Mononuclear cell (primary cell): Measurements from ENCODE around the gene TRPC3. TPM values are rescaled to one million over a fixed set of nuclear protein-coding genes. Genes with fewer than 3 reads are reported as not detected.

Experiments
- H3K27me3 ChIP-seq: 2 replicates; pipeline ENCODE4 v1.6.0; 2011; ENCODE audit warnings: low read length, control low read depth; ENCODE audit not compliant: insufficient read depth
- H3K4me1 ChIP-seq: 2 replicates; pipeline ENCODE4 v1.5.1; 2011; ENCODE audit warnings: mild to moderate bottlenecking, low read length, control low read depth; ENCODE audit not compliant: insufficient read depth
- H3K4me3 ChIP-seq: 2 replicates; pipeline ENCODE4 v1.5.1; 2011; ENCODE audit warnings: mild to moderate bottlenecking, low read length, moderate library complexity
- H3K9me3 ChIP-seq: 2 replicates; pipeline ENCODE4 v1.5.1; 2011; ENCODE audit warnings: low read depth, mild to moderate bottlenecking, control low read depth, low read length
- total RNA-seq: library from RNA; depleted of rRNA; stranded (reverse); fragments of >200 nt; gene quantifications from one replicate; pipeline ENCODE4 v1.2.3, GENCODE V29; 2012

The TRPC3 gene
- total RNA-seq = 0.31 TPM

GRCh38 chr4:121951521-121952110 is at the start of gene TRPC3:
TSS of gene TRPC3 (minus strand) at chr4:121952060. CDS start at chr4:121951680, 380 bp downstream.
- H3K27me3 ChIP-seq = peaks cover 62% of the 10 kb centered on the region
- H3K4me3 ChIP-seq = peak within 1 kb of the TSS; percentile 44
- peaks cover 19% of the 10 kb centered on the region for H3K4me1 ChIP-seq
- no peaks in the 10 kb centered on the region for H3K9me3 ChIP-seq

- peaks cover 10% of the 10 kb centered on the region for H3K27me3 ChIP-seq
- no peaks in the 10 kb centered on the region for H3K4me1 ChIP-seq
- H3K9me3 ChIP-seq = no peaks in the 10 kb centered on the region
- H3K4me3 ChIP-seq = no peak overlapping the region
Measured at GRCh38 chr4:122000849-122001248, 49.0 kb upstream of the TRPC3 start.

GRCh38 chr4:121998024-121998423 is 46.2 kb upstream of the TRPC3 start:
- peaks cover 10% of the 10 kb centered on the region for H3K27me3 ChIP-seq
- H3K9me3 ChIP-seq = no peaks in the 10 kb centered on the region
- H3K4me3 ChIP-seq = no peak overlapping the region
- no peaks in the 10 kb centered on the region for H3K4me1 ChIP-seq

GRCh38 chr4:121995790-121996537 is 44.1 kb upstream of the TRPC3 start:
- Histone ChIP-seq H3K4me1 (no peaks in the 10 kb centered on the region), H3K4me3 (no peak overlapping the region), H3K9me3 (no peaks in the 10 kb centered on the region), H3K27me3 (peaks cover 10% of the 10 kb centered on the region)

- Histone ChIP-seq H3K4me3 (no peak overlapping the region), H3K9me3 (no peaks in the 10 kb centered on the region), H3K27me3 (peaks cover 7% of the 10 kb centered on the region), H3K4me1 (no peaks in the 10 kb centered on the region)
Measured at GRCh38 chr4:121991968-121992367, 40.1 kb upstream of the TRPC3 start.

- Histone ChIP-seq H3K4me3 (no peak overlapping the region), H3K9me3 (no peaks in the 10 kb centered on the region), H3K4me1 (no peaks in the 10 kb centered on the region), H3K27me3 (peaks cover 7% of the 10 kb centered on the region)
Measured at GRCh38 chr4:121990489-121990888, 38.6 kb upstream of the TRPC3 start.

GRCh38 chr4:121989715-121990114 is 37.9 kb upstream of the TRPC3 start:
- no peaks in the 10 kb centered on the region for H3K9me3 ChIP-seq
- H3K4me3 ChIP-seq = no peak overlapping the region
- peaks cover 7% of the 10 kb centered on the region for H3K27me3 ChIP-seq
- no peaks in the 10 kb centered on the region for H3K4me1 ChIP-seq

GRCh38 chr4:121988950-121989349 is 37.1 kb upstream of the TRPC3 start:
- Histone ChIP-seq H3K4me1 (no peaks in the 10 kb centered on the region), H3K27me3 (peaks cover 7% of the 10 kb centered on the region), H3K4me3 (no peak overlapping the region), H3K9me3 (no peaks in the 10 kb centered on the region)

GRCh38 chr4:121980643-121981042 is 28.8 kb upstream of the TRPC3 start:
- no peak overlapping the region for H3K4me3 ChIP-seq
- no peaks in the 10 kb centered on the region for H3K27me3 ChIP-seq
- no peaks in the 10 kb centered on the region for H3K9me3 ChIP-seq
- peaks cover 8% of the 10 kb centered on the region for H3K4me1 ChIP-seq

GRCh38 chr4:121978172-121978516 is 26.3 kb upstream of the TRPC3 start:
- H3K4me3 ChIP-seq = no peak overlapping the region
- H3K4me1 ChIP-seq = peaks cover 8% of the 10 kb centered on the region
- H3K9me3 ChIP-seq = no peaks in the 10 kb centered on the region
- H3K27me3 ChIP-seq = peaks cover 4% of the 10 kb centered on the region

- Histone ChIP-seq H3K4me3 (no peak overlapping the region), H3K9me3 (no peaks in the 10 kb centered on the region), H3K4me1 (peaks cover 8% of the 10 kb centered on the region), H3K27me3 (peaks cover 4% of the 10 kb centered on the region)
Measured at GRCh38 chr4:121977251-121978171, 25.7 kb upstream of the TRPC3 start.

- Histone ChIP-seq H3K27me3 (peaks cover 7% of the 10 kb centered on the region), H3K4me3 (no peak overlapping the region), H3K9me3 (no peaks in the 10 kb centered on the region), H3K4me1 (peaks cover 8% of the 10 kb centered on the region)
Measured at GRCh38 chr4:121975784-121976183, 23.9 kb upstream of the TRPC3 start.

GRCh38 chr4:121973816-121974215 is 22.0 kb upstream of the TRPC3 start:
- H3K4me3 ChIP-seq = no peak overlapping the region
- peaks cover 15% of the 10 kb centered on the region for H3K27me3 ChIP-seq
- H3K9me3 ChIP-seq = no peaks in the 10 kb centered on the region
- peaks cover 8% of the 10 kb centered on the region for H3K4me1 ChIP-seq

- no peaks in the 10 kb centered on the region for H3K9me3 ChIP-seq
- H3K4me1 ChIP-seq = no peaks in the 10 kb centered on the region
- no peak overlapping the region for H3K4me3 ChIP-seq
- H3K27me3 ChIP-seq = peaks cover 32% of the 10 kb centered on the region
Measured at GRCh38 chr4:121968859-121969258, 17.0 kb upstream of the TRPC3 start.

- H3K4me3 ChIP-seq = no peak overlapping the region
- H3K9me3 ChIP-seq = no peaks in the 10 kb centered on the region
- peaks cover 21% of the 10 kb centered on the region for H3K27me3 ChIP-seq
- no peaks in the 10 kb centered on the region for H3K4me1 ChIP-seq
Measured at GRCh38 chr4:121964958-121965357, 13.1 kb upstream of the TRPC3 start.
